HG02970 (cell line): Measurements from ENCODE around the gene NFKBIE.

Source experiments
- ATAC-seq: cut with Tn5 transposase; IDR thresholded peaks from one replicate; pipeline ENCODE4 v1.9.1; 2021; ENCODE audit warnings: mild to moderate bottlenecking, moderate library complexity, moderate number of reproducible peaks; ENCODE audit not compliant: unreplicated experiment, low FRiP score

NFKBIE gene

DNA sequence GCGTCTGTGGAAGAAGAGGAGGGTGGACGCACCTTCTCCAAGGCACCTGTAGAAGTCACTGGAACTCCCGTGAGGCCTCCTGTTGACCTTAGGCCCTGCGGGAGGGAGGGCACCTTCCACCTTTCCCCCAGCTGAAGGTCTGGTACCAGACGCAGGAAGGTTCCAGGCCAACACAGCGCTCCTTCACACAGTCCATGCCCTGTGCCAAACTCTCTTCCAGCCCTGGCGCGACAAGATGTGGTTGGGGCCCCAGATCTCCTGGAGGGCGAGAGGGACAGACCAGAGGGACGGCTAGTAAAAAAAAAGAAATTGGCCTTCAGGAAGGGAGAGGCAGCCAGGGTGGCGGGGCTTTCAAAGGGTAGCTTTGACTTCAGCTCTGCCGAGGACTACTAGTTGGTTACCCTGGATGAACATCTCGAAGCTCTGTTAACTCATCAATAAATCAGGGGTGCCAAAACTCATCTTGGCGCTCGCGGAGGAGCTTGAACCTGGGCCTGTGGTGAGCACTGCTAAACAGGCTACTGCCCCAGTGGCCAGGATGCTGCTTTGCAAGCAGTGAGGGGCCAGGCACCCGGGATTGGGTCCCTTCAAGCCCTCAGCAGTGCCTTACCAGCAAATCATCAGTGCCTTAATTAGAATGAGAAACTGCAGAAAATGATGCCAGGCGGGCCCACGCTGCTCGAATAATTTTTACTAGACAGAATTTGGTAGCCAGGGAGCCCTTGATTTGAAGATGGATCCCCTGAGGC, 32.9 kb upstream of the NFKBIE start:
- no peak for ATAC-seq

DNA sequence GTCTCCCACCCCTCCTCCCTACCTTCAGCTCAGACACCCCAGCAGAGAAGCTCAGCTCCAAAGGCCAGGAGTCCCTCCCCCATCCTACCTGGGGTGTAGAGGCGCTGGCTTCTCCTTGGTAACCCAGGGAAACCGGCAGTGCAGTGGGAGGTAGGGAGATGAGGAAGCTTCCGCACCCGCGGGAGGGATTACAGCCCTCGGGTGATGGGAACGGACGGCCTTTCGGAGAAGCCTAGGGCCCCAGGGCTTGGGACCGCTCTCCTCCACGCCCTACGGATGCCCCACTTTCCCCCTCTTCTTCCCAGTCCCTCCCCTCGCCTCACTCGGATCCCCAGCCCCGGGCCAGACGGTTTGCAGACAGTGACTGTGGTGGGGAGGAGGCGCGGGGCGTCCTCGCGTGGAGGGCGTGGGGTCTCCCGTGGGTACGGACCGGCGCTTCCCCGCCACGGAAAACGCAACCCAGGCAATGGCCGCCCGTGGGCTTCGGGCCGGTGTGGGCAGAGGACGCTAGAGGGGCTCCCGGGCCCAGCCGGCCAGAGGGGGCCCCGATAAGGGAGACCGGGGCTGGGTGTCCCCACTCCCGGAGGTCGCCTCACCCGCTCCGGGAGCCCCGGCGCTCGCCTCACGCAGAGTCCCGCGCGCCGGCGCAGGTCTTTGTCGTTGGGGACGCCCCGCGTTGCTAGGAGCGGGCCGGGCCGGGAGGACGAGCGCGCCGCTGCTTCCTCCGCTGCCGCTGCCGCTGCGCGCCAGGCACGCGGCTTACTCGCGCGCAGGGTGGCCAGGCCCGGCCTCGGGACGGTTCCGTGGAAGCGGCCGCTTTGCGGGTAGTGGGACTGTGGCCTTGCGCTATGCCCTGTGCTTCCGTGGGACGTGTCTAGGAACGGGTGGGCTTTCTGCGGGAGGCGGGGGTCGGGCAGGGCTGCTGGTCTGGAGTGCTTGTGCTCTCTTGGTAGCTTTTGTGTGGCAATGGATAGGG, 32.0 kb upstream of the NFKBIE start:
- ATAC-seq = no peak

DNA sequence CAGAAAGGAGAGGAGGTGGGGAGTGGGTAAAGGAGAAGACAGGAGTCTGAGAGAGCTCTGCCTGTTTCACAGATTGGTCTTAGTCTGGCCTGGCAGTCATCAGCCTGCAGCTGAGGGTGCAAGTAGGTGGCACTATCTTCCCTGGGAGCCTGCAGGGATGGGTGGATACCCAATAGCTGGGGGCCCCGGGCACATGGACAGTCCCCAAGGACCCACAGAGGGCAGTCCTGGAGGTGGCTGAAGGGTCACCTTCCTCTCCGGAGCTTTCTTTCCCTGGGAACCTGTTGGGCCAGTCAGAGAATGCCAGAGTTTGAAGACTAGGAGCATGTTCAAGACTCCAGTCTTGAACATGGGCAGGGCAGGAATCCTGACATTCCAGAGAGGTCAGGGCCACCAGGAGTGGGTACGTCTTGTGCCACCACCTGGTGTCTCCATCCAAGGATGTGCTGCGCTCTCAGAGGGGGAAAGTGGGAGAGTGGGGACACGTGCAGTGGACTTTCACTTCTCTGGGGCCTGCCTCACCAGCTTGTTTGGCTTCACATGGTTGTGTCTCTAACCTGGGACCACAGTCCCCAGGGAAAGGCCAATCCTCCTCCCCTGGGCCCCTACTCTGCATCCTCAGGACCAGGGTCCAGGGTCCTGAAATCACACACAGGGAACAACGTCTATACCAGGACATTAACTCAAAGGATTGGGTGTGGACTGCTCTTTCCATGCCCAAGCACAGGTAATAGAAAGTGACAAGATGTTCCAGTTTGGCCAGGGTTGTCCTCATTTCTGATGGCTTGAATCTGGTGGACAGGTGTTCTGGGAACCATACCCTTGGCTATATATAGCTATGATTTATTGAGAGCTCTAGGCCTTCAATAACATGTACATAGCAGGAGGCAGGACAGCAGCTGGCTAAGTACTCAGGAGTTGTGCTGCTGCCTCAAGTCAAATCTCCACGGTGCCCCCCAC, 29.8 kb upstream of the NFKBIE start:
- no peak for ATAC-seq

GRCh38 chr6:44292661-44293365, 27.5 kb upstream of the NFKBIE start:
- ATAC-seq = no peak

- ATAC-seq = no peak
These were observed 26.5 kb upstream of the NFKBIE start for GRCh38 chr6:44291841-44292240.

- no peak for ATAC-seq
These were observed 24.4 kb upstream of the NFKBIE start for GRCh38 chr6:44289726-44290260.

GRCh38 chr6:44286747-44287146, 21.4 kb upstream of the NFKBIE start:
- no peak for ATAC-seq

- no peak for ATAC-seq
These were observed 20.9 kb upstream of the NFKBIE start for GRCh38 chr6:44286285-44286565.

DNA sequence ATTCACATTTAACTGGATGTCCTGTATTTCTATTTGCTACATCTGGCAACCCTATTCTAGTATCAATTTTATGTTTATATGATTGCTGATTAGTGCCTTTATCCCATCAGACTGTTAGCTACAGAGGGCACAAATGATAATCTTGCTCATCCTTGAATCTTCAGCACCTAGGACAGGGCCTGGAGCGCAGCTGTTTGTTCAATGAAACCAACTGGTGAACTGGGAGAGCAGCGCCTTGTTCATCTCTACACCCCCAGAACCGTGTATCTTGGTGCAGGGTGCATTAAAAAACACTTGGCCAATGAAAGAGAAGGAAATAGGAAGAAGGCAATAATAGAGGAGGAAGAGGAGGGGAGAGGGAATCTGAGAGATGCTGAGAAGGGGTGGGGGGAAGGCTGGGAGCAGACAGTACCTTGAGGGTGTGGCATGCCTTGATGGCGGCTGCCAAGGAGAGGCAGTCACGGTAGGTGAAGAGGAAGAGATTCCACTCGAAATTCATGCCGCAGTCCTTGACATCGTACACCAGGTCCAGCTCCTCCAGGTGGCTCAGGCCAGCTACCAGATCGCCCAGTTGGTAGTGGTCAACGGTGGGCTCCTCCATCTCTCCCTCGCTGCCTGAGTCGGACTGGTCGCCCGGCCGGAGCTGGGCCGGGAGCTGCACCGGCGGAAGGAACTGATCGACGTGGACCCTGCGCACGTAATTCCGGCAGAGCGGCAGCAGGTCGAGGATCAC, 20.4 kb upstream of the NFKBIE start:
- ATAC-seq = no peak

DNA sequence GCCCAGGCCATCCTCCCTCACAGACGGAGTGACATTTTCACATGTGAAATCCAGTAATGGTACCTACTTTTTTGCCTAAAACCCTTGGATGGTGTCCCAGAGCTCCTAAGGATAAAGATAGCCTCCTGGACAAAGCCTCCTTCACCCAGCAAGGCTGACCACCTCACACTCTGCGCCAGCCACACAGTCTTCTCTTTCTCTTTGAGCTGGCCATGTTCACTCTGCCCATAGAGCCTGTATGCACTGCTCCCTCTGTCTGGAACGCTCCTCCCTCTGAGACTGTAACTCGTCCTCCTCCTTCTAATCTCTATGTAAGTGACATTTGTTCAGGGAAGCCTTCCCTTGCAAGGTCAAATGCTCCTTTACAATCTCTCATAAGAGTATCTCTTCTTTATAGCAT, 19.5 kb upstream of the NFKBIE start:
- no peak for ATAC-seq

DNA sequence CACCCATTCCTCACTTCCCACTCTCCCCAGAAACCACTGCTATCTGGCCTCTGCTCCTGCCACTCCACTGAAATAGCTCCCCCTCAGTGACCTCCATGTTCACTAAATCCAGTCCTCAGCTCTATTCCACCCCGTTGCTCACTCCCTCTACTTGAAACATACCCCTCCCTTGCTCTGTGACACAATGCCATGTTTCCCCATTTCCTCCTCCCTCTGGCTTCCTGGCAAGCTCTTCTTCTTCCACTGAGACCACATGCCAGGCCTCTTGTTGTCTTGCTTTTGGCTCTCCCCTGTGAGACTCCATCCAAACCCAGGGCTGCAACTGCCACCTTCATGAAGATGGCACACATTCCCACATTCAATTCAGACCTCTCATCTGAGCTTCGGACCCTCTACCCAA, 18.8 kb upstream of the NFKBIE start:
- ATAC-seq = no peak

- ATAC-seq = no peak
These were observed 13.7 kb upstream of the NFKBIE start for GRCh38 chr6:44278774-44279697.

- no peak for ATAC-seq
These were observed 13.0 kb upstream of the NFKBIE start for GRCh38 chr6:44278315-44278714.

DNA sequence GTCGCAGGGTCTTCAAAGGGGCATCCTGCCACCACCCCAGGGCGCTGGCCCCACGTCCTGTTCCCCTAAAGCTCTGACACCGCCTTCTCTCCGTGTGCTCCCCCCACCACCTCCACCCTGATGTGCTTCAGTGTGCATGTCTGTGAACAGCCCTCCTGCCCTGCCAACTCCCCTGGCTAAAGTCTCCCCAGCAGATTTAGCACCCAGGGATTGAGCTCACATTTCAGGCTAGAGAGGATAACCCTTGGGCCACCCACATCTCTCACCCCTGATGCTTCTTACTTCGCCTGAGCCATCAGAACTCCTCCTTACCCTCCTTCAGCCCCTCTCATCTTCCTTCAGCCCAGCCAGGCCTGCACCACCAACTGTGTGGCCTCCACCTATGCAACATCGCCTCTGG, 12.4 kb upstream of the NFKBIE start:
- ATAC-seq = no peak

GRCh38 chr6:44276667-44277640, 11.6 kb upstream of the NFKBIE start:
- no peak for ATAC-seq

DNA sequence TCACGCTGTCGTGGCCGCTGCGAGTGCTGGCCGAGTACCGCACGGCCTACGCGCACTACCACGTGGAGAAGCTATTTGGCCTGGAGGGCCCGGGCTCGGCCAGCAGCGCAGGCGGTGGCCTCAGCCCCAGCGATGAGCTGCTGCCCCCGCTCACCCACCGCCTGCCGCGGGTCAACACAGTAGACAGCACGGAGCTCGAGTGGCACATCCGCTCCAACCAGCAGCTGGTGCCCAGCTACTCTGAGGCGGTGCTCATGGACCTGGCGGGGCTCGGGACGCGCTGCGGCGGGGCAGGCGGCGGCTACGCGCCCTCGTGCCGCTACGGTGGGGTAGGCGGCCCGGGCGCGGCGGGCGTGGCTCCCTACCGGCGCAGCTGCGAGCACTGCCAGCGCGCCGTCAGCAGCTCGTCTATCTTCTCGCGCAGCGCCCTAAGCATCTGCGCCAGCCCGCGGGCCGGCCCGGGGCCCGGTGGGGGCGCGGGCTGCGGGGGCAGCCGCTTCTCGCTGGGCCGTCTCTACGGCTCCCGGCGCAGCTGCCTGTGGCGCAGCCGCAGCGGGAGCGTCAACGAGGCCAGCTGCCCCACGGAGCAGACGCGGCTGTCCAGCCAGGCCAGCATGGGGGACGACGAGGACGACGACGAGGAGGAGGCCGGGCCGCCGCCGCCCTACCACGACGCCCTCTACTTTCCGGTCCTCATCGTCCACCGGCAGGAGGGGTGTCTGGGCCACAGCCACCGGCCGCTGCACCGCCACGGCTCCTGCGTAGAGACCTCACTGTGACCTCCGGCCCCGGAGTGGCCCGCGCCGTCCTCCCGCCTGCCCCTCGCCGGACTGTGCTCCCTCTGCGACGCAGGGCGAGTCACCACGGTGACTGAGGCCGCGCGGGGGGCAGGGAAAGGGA, 10.6 kb upstream of the NFKBIE start:
- ATAC-seq = no peak
